ENCODE results near the gene APOA5. TPM values are rescaled to one million over a fixed set of nuclear protein-coding genes. Genes with fewer than 3 reads are reported as not detected.
A peak's percentile ranks its signal among the peaks of the same experiment; 100 is the strongest.

Gene APOA5
- total and polyA plus RNA-seq, 2 of the 13 experiments (the other 11 are each of a cell fraction or from before 2014, with no cell fraction given), result 44.0 to 49.1 TPM

DNA sequence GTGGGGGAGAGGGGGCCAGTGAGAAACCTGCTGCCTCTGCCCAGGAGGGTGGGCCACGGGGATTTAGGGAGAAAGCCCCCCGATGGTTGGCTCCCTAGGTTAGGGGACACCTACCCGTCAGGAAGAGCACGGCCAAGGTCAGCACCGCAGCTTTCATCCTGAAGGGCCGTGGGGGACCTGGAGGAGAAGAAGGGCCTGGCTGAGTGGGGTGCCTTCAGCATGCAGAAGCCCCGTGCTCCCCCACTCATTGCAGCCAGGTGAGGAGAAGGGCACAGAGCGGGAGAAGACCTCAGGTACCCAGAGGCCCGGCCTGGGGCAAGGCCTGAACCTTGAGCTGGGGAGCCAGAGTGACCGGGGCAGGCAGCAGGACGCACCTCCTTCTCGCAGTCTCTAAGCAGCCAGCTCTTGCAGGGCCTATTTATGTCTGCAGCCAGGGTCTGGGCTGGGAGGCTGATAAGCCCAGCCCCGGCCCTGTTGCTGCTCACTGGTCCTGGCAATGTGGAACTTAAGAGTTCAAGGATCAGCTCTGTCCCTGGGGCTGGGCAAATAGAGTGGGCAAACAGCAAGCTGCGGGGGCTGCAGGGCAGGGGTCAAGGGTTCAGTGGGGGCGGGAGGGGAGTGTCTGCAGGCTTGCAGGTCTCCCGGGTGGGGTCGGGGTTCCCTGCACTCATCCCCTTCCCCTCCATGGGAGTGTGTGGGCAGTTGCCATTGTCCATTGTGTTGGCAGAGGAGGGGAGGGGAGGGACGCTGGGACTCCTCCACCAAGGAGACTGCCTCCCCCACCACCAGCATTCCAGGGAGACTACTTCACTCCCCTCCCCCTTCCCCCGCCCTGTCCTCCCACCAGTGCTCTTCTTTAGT, 45.8 kb upstream of the APOA5 start, which contains the start of gene APOA1 (continued):
- TF ChIP-seq ZNF646 (CRISPR knock-in tag; IDR thresholded peaks at IDR 0.05) (peak; percentile 74; the same call in 1 of the 2 replicates), ATAD3A (CRISPR knock-in tag; IDR thresholded peaks at IDR 0.05) (no peak), ZNF318 (CRISPR knock-in tag; IDR thresholded peaks at IDR 0.05) (no peak), ZNF766 (CRISPR knock-in tag; IDR thresholded peaks at IDR 0.05; ENCODE audit: borderline replicate concordance) (peak; percentile 85), ZFAT (CRISPR knock-in tag; conservative IDR thresholded peaks at IDR 0.05) (0 out of 2 replicates have a peak, but pooled peaks have one; percentile 68), WIZ (CRISPR knock-in tag; IDR thresholded peaks at IDR 0.05) (peak; percentile 53; the same call in 1 of the 2 replicates), IRX3 (CRISPR knock-in tag; IDR thresholded peaks at IDR 0.05; ENCODE audit: borderline replicate concordance, low read depth) (peak; percentile 96), RXRB (CRISPR knock-in tag; IDR thresholded peaks at IDR 0.05; ENCODE audit: borderline replicate concordance) (peak; percentile 92), ZNF891 (CRISPR knock-in tag; IDR thresholded peaks at IDR 0.05) (peak; percentile 95), ZBTB7B (CRISPR knock-in tag; IDR thresholded peaks at IDR 0.05) (peak; percentile 98), U2AF1 (optimal IDR thresholded peaks at IDR 0.05; ENCODE audit: low read depth, low read length) (peak; percentile 39), NR2C2 (CRISPR knock-in tag; IDR thresholded peaks at IDR 0.05; ENCODE audit: borderline replicate concordance) (peak; percentile 91), KLF16 (CRISPR knock-in tag; IDR thresholded peaks at IDR 0.05) (peak in 1 of 2 experiments; percentile 73; a peak in 2 of 4 replicates), ZBTB42 (CRISPR knock-in tag; IDR thresholded peaks at IDR 0.05) (0 out of 2 replicates have a peak, but pooled peaks have one; percentile 51)

All from HepG2 (cell line).